Measurements from ENCODE around the gene USP49. TPM values are rescaled to one million over a fixed set of nuclear protein-coding genes. Genes with fewer than 3 reads are reported as not detected.

The USP49 gene
- total RNA-seq, 2 experiments from 2014 or later, result 6.2 to 7.8 TPM

GRCh38 chr6:41900861-41901260 is 5.7 kb upstream of the USP49 start:
- Mint-ChIP-seq H3K4me3 (no peak overlapping the region), H3K9me3 (ENCODE audit: insufficient read depth) (no peaks in the 10 kb centered on the region), H3K27ac (no peak overlapping the region), H3K4me1 (ENCODE audit: low read depth) (peaks cover 32% of the 10 kb centered on the region), H3K27me3 (ENCODE audit: low read depth) (no peaks in the 10 kb centered on the region), H3K36me3 (ENCODE audit: low read depth) (peaks cover 21% of the 10 kb centered on the region)
- POLR2A ChIA-PET, result interaction anchor here (1.7 kb wide), 1 partner anchor 20 kb away, joined by 4 read pairs; the partner anchor contains the start of genes BYSL and MED20
- CTCF ChIA-PET, result interaction anchor here (0.8 to 2.7 kb wide), 4 partner anchors 20 to 143 kb away, joined by 3 to 24 read pairs (median 4); partner anchors contain the start of genes BYSL, MED20 and TOMM6
- no peak for ATAC-seq
- DNase-seq, result no peak

GRCh38 chr6:41896281-41896680 is 1.1 kb upstream of the USP49 start:
- H3K27ac Mint-ChIP-seq, result peak overlapping the region; percentile 78
- H3K27me3 Mint-ChIP-seq (ENCODE audit: low read depth), result no peaks in the 10 kb centered on the region
- ATAC-seq (no peak), DNase-seq (no peak)
- no peak overlapping the region for H3K4me3 Mint-ChIP-seq
- H3K36me3 Mint-ChIP-seq (ENCODE audit: low read depth), result peaks cover 2% of the 10 kb centered on the region
- no peaks in the 10 kb centered on the region for H3K9me3 Mint-ChIP-seq (ENCODE audit: insufficient read depth)
- POLR2A ChIA-PET, result interaction anchor here (0.7 to 3.3 kb wide), 11 partner anchors 9 to 154 kb away, joined by 3 to 15 read pairs (median 6); partner anchors contain the start of genes BYSL, MED20, TAF8 and TOMM6
- H3K4me1 Mint-ChIP-seq (ENCODE audit: low read depth), result peaks cover 17% of the 10 kb centered on the region
- CTCF ChIA-PET, result interaction anchor here (0.7 to 4.0 kb wide), 12 partner anchors 11 to 319 kb away, joined by 3 to 44 read pairs (median 5); partner anchors contain the start of genes BYSL, MED20, TAF8 and TOMM6

- DNase-seq, result no peak
These were observed 542 bp downstream of the USP49 start for GRCh38 chr6:41894366-41895299.

GRCh38 chr6:41892921-41893564 is 2.1 kb downstream of the USP49 start:
- Mint-ChIP-seq H3K36me3 (ENCODE audit: low read depth) (no peaks in the 10 kb centered on the region), H3K27me3 (ENCODE audit: low read depth) (no peaks in the 10 kb centered on the region), H3K27ac (no peak overlapping the region), H3K4me1 (ENCODE audit: low read depth) (peaks cover 17% of the 10 kb centered on the region), H3K4me3 (no peak overlapping the region), H3K9me3 (ENCODE audit: insufficient read depth) (no peaks in the 10 kb centered on the region)
- no peak for ATAC-seq
- CTCF ChIA-PET, result interaction anchor here (0.6 to 2.8 kb wide), 8 partner anchors 28 to 211 kb away, joined by 3 to 9 read pairs (median 6); partner anchors contain the start of genes BYSL, MED20 and TOMM6
- DNase-seq, result no peak
- POLR2A ChIA-PET, result interaction anchor here (0.6 to 1.0 kb wide), 3 partner anchors 20 to 560 kb away, joined by 3 to 4 read pairs (median 3); no protein-coding TSS in a partner anchor

More at GRCh38 chr6:41894366-41895299, 542 bp downstream of the USP49 start:
- Mint-ChIP-seq H3K27ac (peak overlapping the region; percentile 78), H3K4me3 (no peak overlapping the region), H3K27me3 (ENCODE audit: low read depth) (no peaks in the 10 kb centered on the region), H3K36me3 (ENCODE audit: low read depth) (no peaks in the 10 kb centered on the region), H3K4me1 (ENCODE audit: low read depth) (peaks cover 17% of the 10 kb centered on the region), H3K9me3 (ENCODE audit: insufficient read depth) (no peaks in the 10 kb centered on the region)
- ChIA-PET CTCF (interaction anchor here (0.9 to 2.8 kb wide), 9 partner anchors 15 to 210 kb away, joined by 3 to 11 read pairs (median 5); partner anchors contain the start of genes BYSL, MED20 and TOMM6), POLR2A (interaction anchor here (1.0 to 3.3 kb wide), 7 partner anchors 26 to 156 kb away, joined by 3 to 12 read pairs (median 5); partner anchors contain the start of genes BYSL, MED20, TAF8 and TOMM6)
- peak; percentile 57 for ATAC-seq

- ChIA-PET POLR2A (interaction anchor here (1.1 to 1.3 kb wide), 2 partner anchors 9 to 46 kb away, joined by 4 to 5 read pairs; no protein-coding TSS in a partner anchor), CTCF (no interaction called here)
- no peak overlapping the region for H3K27ac Mint-ChIP-seq
- no peak for ATAC-seq
- peaks cover under 1% of the 10 kb centered on the region for H3K4me1 Mint-ChIP-seq (ENCODE audit: low read depth)
- H3K27me3 Mint-ChIP-seq (ENCODE audit: low read depth), result no peaks in the 10 kb centered on the region
- H3K9me3 Mint-ChIP-seq (ENCODE audit: insufficient read depth), result no peaks in the 10 kb centered on the region
- H3K4me3 Mint-ChIP-seq, result no peak overlapping the region
- H3K36me3 Mint-ChIP-seq (ENCODE audit: low read depth), result no peaks in the 10 kb centered on the region
- no peak for DNase-seq
These were observed 7.8 kb downstream of the USP49 start for GRCh38 chr6:41887331-41887751.

- H3K4me3 Mint-ChIP-seq, result no peak overlapping the region
- ATAC-seq (no peak), DNase-seq (no peak)
- no peaks in the 10 kb centered on the region for H3K4me1 Mint-ChIP-seq (ENCODE audit: low read depth)
- H3K27me3 Mint-ChIP-seq (ENCODE audit: low read depth), result no peaks in the 10 kb centered on the region
- no peaks in the 10 kb centered on the region for H3K9me3 Mint-ChIP-seq (ENCODE audit: insufficient read depth)
- POLR2A ChIA-PET, result no interaction called here
- H3K27ac Mint-ChIP-seq, result no peak overlapping the region
- H3K36me3 Mint-ChIP-seq (ENCODE audit: low read depth), result no peaks in the 10 kb centered on the region
- CTCF ChIA-PET, result no interaction called here
These were observed 9.2 kb downstream of the USP49 start for GRCh38 chr6:41885930-41886329.

- no peak for ATAC-seq
- Mint-ChIP-seq H3K27ac (no peak overlapping the region), H3K4me3 (no peak overlapping the region), H3K27me3 (ENCODE audit: low read depth) (no peaks in the 10 kb centered on the region), H3K4me1 (ENCODE audit: low read depth) (no peaks in the 10 kb centered on the region), H3K36me3 (ENCODE audit: low read depth) (no peaks in the 10 kb centered on the region), H3K9me3 (ENCODE audit: insufficient read depth) (no peaks in the 10 kb centered on the region)
- CTCF ChIA-PET, result no interaction called here
- POLR2A ChIA-PET, result no interaction called here
- no peak for DNase-seq
These were observed 10.2 kb downstream of the USP49 start for GRCh38 chr6:41884957-41885356.

GRCh38 chr6:41881506-41881905 is 13.7 kb downstream of the USP49 start:
- ChIA-PET POLR2A (interaction anchor here (0.6 kb wide), 1 partner anchor 1472 kb away, joined by 3 read pairs; no protein-coding TSS in a partner anchor), CTCF (interaction anchor here (1.0 kb wide), 1 partner anchor 94 kb away, joined by 3 read pairs; the partner anchor contains the start of gene TOMM6)
- ATAC-seq, result no peak
- DNase-seq, result no peak
- Mint-ChIP-seq H3K4me3 (no peak overlapping the region), H3K27ac (no peak overlapping the region), H3K27me3 (ENCODE audit: low read depth) (no peaks in the 10 kb centered on the region), H3K36me3 (ENCODE audit: low read depth) (no peaks in the 10 kb centered on the region), H3K9me3 (ENCODE audit: insufficient read depth) (no peaks in the 10 kb centered on the region), H3K4me1 (ENCODE audit: low read depth) (no peaks in the 10 kb centered on the region)

- POLR2A ChIA-PET, result no interaction called here
- H3K36me3 Mint-ChIP-seq (ENCODE audit: low read depth), result no peaks in the 10 kb centered on the region
These were observed 16.2 kb downstream of the USP49 start for GRCh38 chr6:41878961-41879405.

GRCh38 chr6:41878246-41878645 is 16.9 kb downstream of the USP49 start:
- POLR2A ChIA-PET, result interaction anchor here (0.8 kb wide), 1 partner anchor 60 kb away, joined by 4 read pairs; no protein-coding TSS in a partner anchor
- no peak for ATAC-seq
- CTCF ChIA-PET, result no interaction called here
- Mint-ChIP-seq H3K27me3 (ENCODE audit: low read depth) (no peaks in the 10 kb centered on the region), H3K36me3 (ENCODE audit: low read depth) (no peaks in the 10 kb centered on the region), H3K4me1 (ENCODE audit: low read depth) (no peaks in the 10 kb centered on the region), H3K9me3 (ENCODE audit: insufficient read depth) (no peaks in the 10 kb centered on the region), H3K27ac (no peak overlapping the region), H3K4me3 (no peak overlapping the region)
- DNase-seq, result no peak

More at GRCh38 chr6:41878961-41879405, 16.2 kb downstream of the USP49 start:
- ATAC-seq (no peak), DNase-seq (no peak)
- Mint-ChIP-seq H3K4me1 (ENCODE audit: low read depth) (no peaks in the 10 kb centered on the region), H3K9me3 (ENCODE audit: insufficient read depth) (no peaks in the 10 kb centered on the region), H3K4me3 (no peak overlapping the region), H3K27me3 (ENCODE audit: low read depth) (no peaks in the 10 kb centered on the region), H3K27ac (no peak overlapping the region)
- CTCF ChIA-PET, result interaction anchor here (1.1 kb wide), 1 partner anchor 32 kb away, joined by 4 read pairs; no protein-coding TSS in a partner anchor

GRCh38 chr6:41877051-41877680 is 18.0 kb downstream of the USP49 start:
- Mint-ChIP-seq H3K9me3 (ENCODE audit: insufficient read depth) (no peaks in the 10 kb centered on the region), H3K27me3 (ENCODE audit: low read depth) (no peaks in the 10 kb centered on the region), H3K4me3 (no peak overlapping the region), H3K4me1 (ENCODE audit: low read depth) (no peaks in the 10 kb centered on the region), H3K27ac (no peak overlapping the region), H3K36me3 (ENCODE audit: low read depth) (no peaks in the 10 kb centered on the region)
- ChIA-PET POLR2A (interaction anchor here (0.6 kb wide), 1 partner anchor 324 kb away, joined by 4 read pairs; no protein-coding TSS in a partner anchor), CTCF (interaction anchor here (1.0 kb wide), 1 partner anchor 30 kb away, joined by 4 read pairs; no protein-coding TSS in a partner anchor)
- no peak for ATAC-seq
- no peak for DNase-seq
